GM18909 (cell line): Measurements from ENCODE around the gene NIF3L1.
"Not testable (repeated sequence)": the region's sequence is repeated elsewhere in the genome, so short reads cannot be mapped to it uniquely, and the experiment has no call there.

Experiments used
- ATAC-seq: cut with Tn5 transposase; IDR thresholded peaks from one replicate; pipeline ENCODE4 v1.9.1; 2021; ENCODE audit warnings: mild to moderate bottlenecking; ENCODE audit not compliant: unreplicated experiment, poor library complexity

Gene NIF3L1

GRCh38 chr2:200871151-200871550 lies 18.0 kb upstream of the NIF3L1 start:
- no peak for ATAC-seq

GRCh38 chr2:200873560-200873959 lies 15.6 kb upstream of the NIF3L1 start:
- no peak for ATAC-seq

GRCh38 chr2:200877443-200877842 lies 11.7 kb upstream of the NIF3L1 start:
- no peak for ATAC-seq

GRCh38 chr2:200878289-200878880 lies 10.8 kb upstream of the NIF3L1 start:
- ATAC-seq, result no peak

GRCh38 chr2:200881715-200882249 lies 7.4 kb upstream of the NIF3L1 start:
- not testable (repeated sequence) for ATAC-seq

GRCh38 chr2:200899482-200899881 lies 10.3 kb downstream of the NIF3L1 start:
- ATAC-seq, result no peak

GRCh38 chr2:200901459-200902072 lies 12.4 kb downstream of the NIF3L1 start:
- ATAC-seq, result peak; percentile 98

- ATAC-seq, result no peak
Observed at GRCh38 chr2:200905618-200906296, 16.6 kb downstream of the NIF3L1 start.

GRCh38 chr2:200909958-200910357 lies 20.8 kb downstream of the NIF3L1 start:
- ATAC-seq, result no peak

- ATAC-seq, result no peak
Observed at GRCh38 chr2:200913654-200914053, 24.5 kb downstream of the NIF3L1 start.

- ATAC-seq, result no peak
Observed at GRCh38 chr2:200922439-200922838, 33.3 kb downstream of the NIF3L1 start.

- no peak for ATAC-seq
Observed at GRCh38 chr2:200929334-200930249, 40.4 kb downstream of the NIF3L1 start.

- no peak for ATAC-seq
Observed at GRCh38 chr2:200930947-200931626, 41.9 kb downstream of the NIF3L1 start.

GRCh38 chr2:200939832-200940231 lies 50.7 kb downstream of the NIF3L1 start:
- ATAC-seq, result no peak

- ATAC-seq, result no peak
Observed at GRCh38 chr2:200943527-200944105, 54.4 kb downstream of the NIF3L1 start.

- ATAC-seq, result no peak
Observed at GRCh38 chr2:200944467-200945394, 55.6 kb downstream of the NIF3L1 start.

- ATAC-seq, result no peak
Observed at GRCh38 chr2:200945395-200945729, 56.2 kb downstream of the NIF3L1 start.

GRCh38 chr2:200950378-200950777 lies 61.2 kb downstream of the NIF3L1 start:
- no peak for ATAC-seq
